Transverse colon (tissue), 4 donors: Measurements from ENCODE around the gene ATP8A1.
A peak's percentile ranks its signal among the peaks of the same experiment; 100 is the strongest.

Experiments used
- EP300 ChIP-seq: sonication (generic); formaldehyde crosslinking; IDR thresholded peaks from one replicate; pipeline ENCODE4 v1.6.1; 2017; ENCODE audit warnings: antibody characterized with exemption, low read depth
- POLR2A ChIP-seq: fragments of 450-650 bp; IDR thresholded peaks from one replicate; pipeline ENCODE4 v1.6.1; 2016; ENCODE audit warnings: antibody characterized with exemption, mild to moderate bottlenecking, moderate library complexity
- POLR2AphosphoS5 ChIP-seq, 3 donors: sonication (generic); formaldehyde crosslinking; IDR thresholded peaks; one replicate each; pipeline ENCODE4 v1.6.1; 2016; ENCODE audit warnings: antibody characterized with exemption in 3 of 3
- TF ChIP-seq, protein P1 (sequence below), 5 experiments: fragments of 200-600 bp in 3 of 5; fragments of 450-650 bp in 2 of 5; sonication (generic) in 3 of 5; IDR thresholded peaks; 1 replicate in 2 of 5; 2 replicates in 3 of 5; pipeline ENCODE4 v1.5.1; 2016 to 2017; ENCODE audit warnings: antibody characterized with exemption in 5 of 5, inconsistent platforms in 3 of 5, mild to moderate bottlenecking in 2 of 5, moderate library complexity in 1 of 5

DNA sequence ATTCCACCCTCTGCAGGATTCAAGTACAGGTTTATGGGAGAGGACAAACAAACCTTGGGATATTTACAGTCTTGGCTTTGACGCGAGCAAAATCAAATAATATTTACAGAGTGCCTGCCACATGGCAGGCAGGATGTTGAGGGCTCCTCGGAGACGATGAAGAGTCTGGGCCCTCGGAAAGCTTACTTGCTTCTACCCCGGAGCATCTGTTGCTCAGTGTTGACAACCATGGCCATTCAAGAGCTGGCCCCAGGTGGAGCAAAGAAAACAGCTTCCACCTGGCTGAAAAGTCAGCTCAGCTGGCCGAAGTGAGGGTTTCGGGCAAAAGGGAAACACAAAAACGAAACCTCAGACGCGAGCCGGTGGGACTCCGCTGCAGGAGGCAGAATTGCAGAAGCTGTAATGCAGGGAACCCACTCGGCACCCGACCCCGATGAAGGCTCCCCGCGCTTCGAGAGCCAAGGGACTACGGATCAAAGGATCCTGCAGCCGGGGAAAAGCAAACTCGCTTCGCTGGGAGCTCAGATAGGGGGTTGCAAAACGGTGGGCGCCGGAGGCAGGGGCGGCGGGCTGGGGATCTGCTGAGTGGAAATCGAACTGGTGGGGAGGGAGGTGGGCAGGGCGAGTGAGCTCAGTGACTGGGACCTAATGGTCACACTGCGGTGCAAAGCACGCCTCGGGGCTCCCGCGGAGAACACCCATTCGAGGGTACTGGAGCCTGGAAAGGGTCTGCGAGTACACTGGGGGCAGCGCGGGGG lies 805 bp downstream of the ATP8A1 start:
- TF ChIP-seq POLR2AphosphoS5 (IDR thresholded peaks at IDR 0.05) = peak in 2 of 3 donors; percentile 8 to 22
- TF ChIP-seq, protein P1, sequence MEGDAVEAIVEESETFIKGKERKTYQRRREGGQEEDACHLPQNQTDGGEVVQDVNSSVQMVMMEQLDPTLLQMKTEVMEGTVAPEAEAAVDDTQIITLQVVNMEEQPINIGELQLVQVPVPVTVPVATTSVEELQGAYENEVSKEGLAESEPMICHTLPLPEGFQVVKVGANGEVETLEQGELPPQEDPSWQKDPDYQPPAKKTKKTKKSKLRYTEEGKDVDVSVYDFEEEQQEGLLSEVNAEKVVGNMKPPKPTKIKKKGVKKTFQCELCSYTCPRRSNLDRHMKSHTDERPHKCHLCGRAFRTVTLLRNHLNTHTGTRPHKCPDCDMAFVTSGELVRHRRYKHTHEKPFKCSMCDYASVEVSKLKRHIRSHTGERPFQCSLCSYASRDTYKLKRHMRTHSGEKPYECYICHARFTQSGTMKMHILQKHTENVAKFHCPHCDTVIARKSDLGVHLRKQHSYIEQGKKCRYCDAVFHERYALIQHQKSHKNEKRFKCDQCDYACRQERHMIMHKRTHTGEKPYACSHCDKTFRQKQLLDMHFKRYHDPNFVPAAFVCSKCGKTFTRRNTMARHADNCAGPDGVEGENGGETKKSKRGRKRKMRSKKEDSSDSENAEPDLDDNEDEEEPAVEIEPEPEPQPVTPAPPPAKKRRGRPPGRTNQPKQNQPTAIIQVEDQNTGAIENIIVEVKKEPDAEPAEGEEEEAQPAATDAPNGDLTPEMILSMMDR (IDR thresholded peaks at IDR 0.05) = no peak
- TF ChIP-seq EP300 = no peak
- TF ChIP-seq POLR2A = no peak
